ENCODE results near the gene LHFPL3.

DNA sequence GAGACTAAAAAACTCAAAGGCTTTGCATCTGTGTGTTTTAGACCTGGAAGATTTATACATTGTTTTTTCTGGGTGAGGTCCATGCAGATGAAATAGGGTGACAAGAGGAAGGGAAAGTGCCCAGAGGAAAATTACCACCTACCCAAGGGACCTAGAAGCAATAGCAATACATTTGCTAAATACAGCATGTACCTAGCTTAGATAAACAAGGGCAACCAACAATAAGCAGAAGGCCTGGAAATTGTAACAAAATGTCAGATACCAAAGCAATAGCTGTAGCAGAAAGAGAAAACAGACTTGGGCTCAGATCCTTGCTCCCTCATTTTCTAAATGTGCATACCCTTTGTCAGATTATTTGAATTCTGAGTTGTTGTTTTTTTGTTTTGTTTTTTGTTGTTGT, 367.2 kb downstream of the LHFPL3 start:
- TF ChIP-seq, protein P1, sequence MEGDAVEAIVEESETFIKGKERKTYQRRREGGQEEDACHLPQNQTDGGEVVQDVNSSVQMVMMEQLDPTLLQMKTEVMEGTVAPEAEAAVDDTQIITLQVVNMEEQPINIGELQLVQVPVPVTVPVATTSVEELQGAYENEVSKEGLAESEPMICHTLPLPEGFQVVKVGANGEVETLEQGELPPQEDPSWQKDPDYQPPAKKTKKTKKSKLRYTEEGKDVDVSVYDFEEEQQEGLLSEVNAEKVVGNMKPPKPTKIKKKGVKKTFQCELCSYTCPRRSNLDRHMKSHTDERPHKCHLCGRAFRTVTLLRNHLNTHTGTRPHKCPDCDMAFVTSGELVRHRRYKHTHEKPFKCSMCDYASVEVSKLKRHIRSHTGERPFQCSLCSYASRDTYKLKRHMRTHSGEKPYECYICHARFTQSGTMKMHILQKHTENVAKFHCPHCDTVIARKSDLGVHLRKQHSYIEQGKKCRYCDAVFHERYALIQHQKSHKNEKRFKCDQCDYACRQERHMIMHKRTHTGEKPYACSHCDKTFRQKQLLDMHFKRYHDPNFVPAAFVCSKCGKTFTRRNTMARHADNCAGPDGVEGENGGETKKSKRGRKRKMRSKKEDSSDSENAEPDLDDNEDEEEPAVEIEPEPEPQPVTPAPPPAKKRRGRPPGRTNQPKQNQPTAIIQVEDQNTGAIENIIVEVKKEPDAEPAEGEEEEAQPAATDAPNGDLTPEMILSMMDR (IDR thresholded peaks at IDR 0.05) = no peak
- TF ChIP-seq POLR2A (IDR thresholded peaks at IDR 0.05) = no peak

Measured in esophagus squamous epithelium (tissue), 4 donors.